Neural progenitor cell (in vitro differentiated cells): Measurements from ENCODE around the gene MRPL45. TPM values are rescaled to one million over a fixed set of nuclear protein-coding genes. Genes with fewer than 3 reads are reported as not detected.
"Not testable (repeated sequence)": the region's sequence is repeated elsewhere in the genome, so short reads cannot be mapped to it uniquely, and the experiment has no call there.

Source experiments
- DNase-seq: peaks from one replicate; pipeline ENCODE4 v3.0.0-alpha.2; 2016; ENCODE audit warnings: low spot score
- H2AFZ ChIP-seq: fragments of 200-600 bp; sonication (generic); replicated peaks from 2 replicates; pipeline ENCODE4 v1.6.1; 2016; ENCODE audit warnings: antibody characterized with exemption
- H3F3A ChIP-seq: fragments of 200-600 bp; sonication (generic); 2 replicates; pipeline ENCODE4 v1.6.1; 2016; ENCODE audit warnings: antibody characterized with exemption, low read depth
- H3K27ac ChIP-seq: fragments of 200-600 bp; sonication (generic); 2 replicates; pipeline ENCODE4 v1.5.1; 2016; ENCODE audit warnings: mild to moderate bottlenecking
- H3K27me3 ChIP-seq: fragments of 200-600 bp; sonication (generic); 2 replicates; pipeline ENCODE4 v1.6.1; 2016; ENCODE audit warnings: mild to moderate bottlenecking, moderate library complexity
- H3K36me3 ChIP-seq: fragments of 200-600 bp; sonication (generic); 2 replicates; pipeline ENCODE4 v1.5.1; 2016
- H3K4me1 ChIP-seq: fragments of 200-600 bp; sonication (generic); 2 replicates; pipeline ENCODE4 v1.6.1; 2016; ENCODE audit warnings: mixed run types
- H3K4me2 ChIP-seq: fragments of 200-600 bp; sonication (generic); 2 replicates; pipeline ENCODE4 v1.6.1; 2016
- H3K4me3 ChIP-seq: fragments of 200-600 bp; sonication (generic); 2 replicates; pipeline ENCODE4 v1.5.1; 2016
- H3K79me2 ChIP-seq: fragments of 200-600 bp; sonication (generic); 2 replicates; pipeline ENCODE4 v1.6.1; 2016; ENCODE audit warnings: low read depth
- H3K9ac ChIP-seq: fragments of 200-600 bp; sonication (generic); 2 replicates; pipeline ENCODE4 v1.6.1; 2016
- H3K9me3 ChIP-seq: fragments of 200-600 bp; sonication (generic); 2 replicates; pipeline ENCODE4 v1.5.1; 2016; ENCODE audit warnings: low read depth
- H4K20me1 ChIP-seq: fragments of 200-600 bp; sonication (generic); 2 replicates; pipeline ENCODE4 v1.6.1; 2016; ENCODE audit warnings: low read depth
- H3K27ac Mint-ChIP-seq: 3 replicates; pipeline ENCODE4 v1.8.0; 2021; ENCODE audit warnings: mixed read lengths
- H3K27me3 Mint-ChIP-seq: 2 replicates; pipeline ENCODE4 v1.8.0; 2022; ENCODE audit warnings: low read depth, mild to moderate bottlenecking, inconsistent platforms, moderate library complexity, mixed read lengths; ENCODE audit not compliant: insufficient read depth
- H3K36me3 Mint-ChIP-seq: 3 replicates; pipeline ENCODE4 v1.8.0; 2021; ENCODE audit warnings: mixed read lengths
- H3K4me1 Mint-ChIP-seq: 3 replicates; pipeline ENCODE4 v1.8.0; 2021; ENCODE audit warnings: mixed read lengths
- H3K4me3 Mint-ChIP-seq: 3 replicates; pipeline ENCODE4 v1.8.0; 2021; ENCODE audit warnings: mild to moderate bottlenecking, moderate library complexity, mixed read lengths
- H3K9me3 Mint-ChIP-seq: 3 replicates; pipeline ENCODE4 v1.8.0; 2020; ENCODE audit warnings: mixed read lengths
- total RNA-seq: library from RNA; depleted of rRNA; stranded (reverse); fragments of >200 nt; gene quantifications from 2 replicates; pipeline ENCODE4 v1.2.3, GENCODE V29; 2015; ENCODE audit warnings: low replicate concordance

MRPL45 gene
- 59.0 and 68.3 TPM in 2 replicates for total RNA-seq

- peak within 1 kb of the TSS; percentile 71 for H3K4me3 ChIP-seq
- Mint-ChIP-seq H3K27ac (peak within 1 kb of the TSS; percentile 93), H3K4me3 (peak within 1 kb of the TSS; percentile 97)
- H3K9me3 ChIP-seq, H3K79me2 ChIP-seq, H4K20me1 ChIP-seq, H3K36me3 Mint-ChIP-seq, H3K4me1 ChIP-seq, H3K36me3 ChIP-seq, H3K27ac ChIP-seq, H3K27me3 ChIP-seq, H3F3A ChIP-seq, H3K27me3 Mint-ChIP-seq, H3K4me1 Mint-ChIP-seq, H3K9me3 Mint-ChIP-seq: not testable (repeated sequence)
- H3K4me2 ChIP-seq = peak within 1 kb of the TSS; percentile 93
- peak; percentile 97 for DNase-seq
- H3K9ac ChIP-seq = peak within 1 kb of the TSS; percentile 81
- H2AFZ ChIP-seq = peak within 1 kb of the TSS; percentile 93
These were observed at the start of gene MRPL45 for GRCh38 chr17:38296834-38297517. Gene MRPL45, plus strand, starts transcription at chr17:38297168. Its CDS starts 16 bp downstream, at chr17:38297184.

- H3K27me3 Mint-ChIP-seq, H3K4me3 ChIP-seq, H3K9me3 Mint-ChIP-seq, H3K27ac Mint-ChIP-seq, H3K36me3 Mint-ChIP-seq, H3K27me3 ChIP-seq, H3K4me1 Mint-ChIP-seq, H3K36me3 ChIP-seq, DNase-seq, H3K9me3 ChIP-seq, H2AFZ ChIP-seq, H3K4me1 ChIP-seq, H3K9ac ChIP-seq, H3K4me3 Mint-ChIP-seq, H3K4me2 ChIP-seq: not testable (repeated sequence)
- H3K79me2 ChIP-seq = peaks cover 54% of the 10 kb centered on the region
- H3F3A ChIP-seq = peaks cover 25% of the 10 kb centered on the region
- H3K27ac ChIP-seq = peak overlapping the region; percentile 62
- H4K20me1 ChIP-seq = peaks cover 45% of the 10 kb centered on the region
These were observed 43.8 kb upstream of the MRPL45 start for GRCh38 chr17:38253191-38253590.

DNA sequence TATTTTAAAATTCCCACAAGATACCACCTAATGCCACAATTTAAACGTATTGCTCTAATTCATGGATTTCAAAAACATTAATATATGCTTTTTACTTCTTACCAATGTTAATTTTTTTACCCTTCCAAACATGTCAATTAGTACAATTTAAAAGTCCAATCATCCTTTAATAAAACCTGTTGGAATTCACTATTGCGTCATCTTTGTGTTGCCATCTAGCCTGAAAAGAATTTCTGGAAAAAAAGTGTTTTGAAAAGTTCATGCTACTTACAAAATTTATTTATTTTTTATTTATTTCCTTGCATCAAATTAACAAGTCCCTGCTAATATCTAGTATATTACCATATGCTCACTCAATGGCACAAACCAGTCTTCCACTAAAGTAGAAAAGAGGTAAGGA is 42.6 kb upstream of the MRPL45 start:
- not testable (repeated sequence) for H3K9ac ChIP-seq, H3K27me3 ChIP-seq, H3K36me3 ChIP-seq, H3K9me3 Mint-ChIP-seq, H3K27ac Mint-ChIP-seq, H3K27me3 Mint-ChIP-seq, H2AFZ ChIP-seq, H3K4me1 Mint-ChIP-seq, H3K9me3 ChIP-seq, H3K4me1 ChIP-seq, DNase-seq, H3K36me3 Mint-ChIP-seq
- Histone ChIP-seq H3K79me2 (peaks cover 54% of the 10 kb centered on the region), H3K4me3 (peak overlapping the region; percentile 29), H3K27ac (peak overlapping the region; percentile 94), H4K20me1 (peaks cover 45% of the 10 kb centered on the region), H3F3A (peaks cover 25% of the 10 kb centered on the region), H3K4me2 (peak overlapping the region; percentile 69)
- peak overlapping the region; percentile 48 for H3K4me3 Mint-ChIP-seq

DNA sequence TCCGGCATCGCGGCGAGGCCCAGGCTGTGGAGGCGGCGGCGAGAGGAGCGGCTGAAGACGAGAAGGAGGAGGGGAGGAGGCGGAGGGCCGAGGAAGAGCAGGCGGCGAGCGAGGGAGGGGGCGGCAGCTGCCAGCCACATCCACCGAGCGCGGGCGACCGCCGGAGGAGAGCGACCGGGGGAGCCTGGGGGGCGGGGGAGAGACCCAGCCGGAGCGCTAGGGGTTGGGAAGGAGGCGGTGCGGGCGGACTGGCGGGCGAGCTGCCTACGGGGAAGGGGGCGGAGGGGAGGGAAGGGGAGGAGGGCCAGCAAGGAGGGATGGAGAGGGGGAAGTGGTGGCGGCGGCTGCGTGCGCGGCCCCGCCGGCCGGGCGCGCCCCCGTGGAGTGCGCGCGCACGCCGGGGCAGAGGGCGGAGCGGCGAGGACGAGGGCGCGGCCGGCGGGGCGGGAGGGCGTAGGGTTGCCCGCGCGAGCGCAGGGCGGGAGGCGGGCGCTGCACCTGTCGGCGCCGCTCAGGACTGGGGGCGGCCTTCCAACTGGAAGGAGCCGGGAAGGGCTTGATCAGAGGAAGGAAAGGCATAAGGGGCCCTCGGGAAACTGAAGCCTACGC is 39.9 kb upstream of the MRPL45 start:
- not testable (repeated sequence) for H3K9me3 ChIP-seq, H3K27ac ChIP-seq, H3K27me3 Mint-ChIP-seq

GRCh38 chr17:38265974-38266506 is 30.9 kb upstream of the MRPL45 start:
- not testable (repeated sequence) for H3K27ac ChIP-seq, H3K27me3 ChIP-seq, H3K9ac ChIP-seq, H4K20me1 ChIP-seq, H3K9me3 ChIP-seq, H3K27me3 Mint-ChIP-seq, H3K79me2 ChIP-seq, H3K9me3 Mint-ChIP-seq, H2AFZ ChIP-seq, H3K27ac Mint-ChIP-seq, H3K4me3 ChIP-seq, H3K4me3 Mint-ChIP-seq, DNase-seq, H3F3A ChIP-seq, H3K4me1 ChIP-seq, H3K4me2 ChIP-seq, H3K36me3 ChIP-seq, H3K36me3 Mint-ChIP-seq, H3K4me1 Mint-ChIP-seq

More for the DNA sequence above, 39.9 kb upstream of the MRPL45 start:
- peaks cover 25% of the 10 kb centered on the region for H3F3A ChIP-seq
- not testable (repeated sequence) for H3K27me3 ChIP-seq, H3K27ac Mint-ChIP-seq, H3K4me1 ChIP-seq, H3K9ac ChIP-seq, H2AFZ ChIP-seq, H3K9me3 Mint-ChIP-seq, H3K36me3 ChIP-seq, H3K4me1 Mint-ChIP-seq, H3K36me3 Mint-ChIP-seq
- DNase-seq = peak; percentile 90
- H3K4me2 ChIP-seq = peak overlapping the region; percentile 13
- peaks cover 29% of the 10 kb centered on the region for H4K20me1 ChIP-seq
- peaks cover 32% of the 10 kb centered on the region for H3K79me2 ChIP-seq
- peak overlapping the region; percentile 64 for H3K4me3 ChIP-seq
- peak overlapping the region; percentile 59 for H3K4me3 Mint-ChIP-seq

GRCh38 chr17:38266571-38266970 is 30.4 kb upstream of the MRPL45 start:
- H3K27ac Mint-ChIP-seq, H3K27me3 ChIP-seq, H3K36me3 Mint-ChIP-seq, H3K36me3 ChIP-seq, H3K4me1 Mint-ChIP-seq, H3K4me3 ChIP-seq, H3K9me3 ChIP-seq, H3K4me1 ChIP-seq, H4K20me1 ChIP-seq, H3F3A ChIP-seq, H2AFZ ChIP-seq, H3K4me3 Mint-ChIP-seq, H3K79me2 ChIP-seq, H3K4me2 ChIP-seq, H3K9me3 Mint-ChIP-seq, H3K27ac ChIP-seq, DNase-seq, H3K27me3 Mint-ChIP-seq, H3K9ac ChIP-seq: not testable (repeated sequence)

DNA sequence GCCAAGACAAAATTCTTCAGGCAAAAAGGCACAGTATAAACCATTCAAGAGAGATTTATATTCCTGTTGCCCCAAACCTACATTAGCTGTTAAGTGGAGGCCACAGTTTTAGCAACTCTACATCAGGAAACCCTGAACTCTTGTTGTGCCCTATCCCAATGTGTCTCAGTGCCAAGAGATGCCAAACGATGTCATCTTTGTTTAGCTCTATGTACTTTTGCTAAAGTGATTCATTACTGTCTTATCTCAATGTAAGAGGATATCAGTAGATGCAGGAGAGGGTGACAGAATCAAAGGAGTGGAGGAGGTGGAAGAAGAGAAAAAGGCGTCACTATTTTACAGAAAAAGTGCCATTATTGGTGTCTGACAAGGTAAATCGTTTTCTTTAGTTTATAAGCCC is 28.8 kb upstream of the MRPL45 start:
- not testable (repeated sequence) for H3K79me2 ChIP-seq, H3F3A ChIP-seq, H3K27ac ChIP-seq, H3K27me3 ChIP-seq, H3K4me1 ChIP-seq, H3K4me1 Mint-ChIP-seq, H3K27me3 Mint-ChIP-seq, H3K4me3 Mint-ChIP-seq, H3K9ac ChIP-seq, H3K36me3 Mint-ChIP-seq, H3K36me3 ChIP-seq, H3K27ac Mint-ChIP-seq, H3K4me2 ChIP-seq, H3K9me3 ChIP-seq, H4K20me1 ChIP-seq, H3K4me3 ChIP-seq, H3K9me3 Mint-ChIP-seq, DNase-seq, H2AFZ ChIP-seq

DNA sequence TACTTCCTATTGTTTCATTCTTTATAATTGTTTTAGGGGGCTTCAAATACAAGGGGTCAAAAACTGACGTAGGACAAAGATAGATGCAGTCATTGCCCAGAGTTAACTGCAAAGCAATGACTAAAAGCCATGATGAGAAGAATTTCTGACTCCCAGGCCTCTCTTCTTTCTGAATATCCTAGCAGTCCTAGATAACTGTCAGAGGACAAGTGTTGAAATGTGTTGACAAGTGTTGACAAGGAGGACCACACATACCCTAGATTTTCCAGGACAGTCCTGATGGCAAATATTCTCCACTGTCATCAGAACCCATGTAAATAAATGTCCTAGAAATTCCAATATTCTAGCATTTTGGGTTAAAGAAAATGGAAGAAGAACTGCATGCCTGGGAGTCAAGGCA is 27.9 kb upstream of the MRPL45 start:
- not testable (repeated sequence) for H3K27me3 ChIP-seq, H3K27ac Mint-ChIP-seq, H3K9me3 Mint-ChIP-seq, H3K9ac ChIP-seq, H3K4me3 Mint-ChIP-seq, DNase-seq, H3K27me3 Mint-ChIP-seq, H3K4me2 ChIP-seq, H3F3A ChIP-seq, H3K9me3 ChIP-seq, H3K4me1 ChIP-seq, H3K27ac ChIP-seq, H3K79me2 ChIP-seq, H3K4me3 ChIP-seq, H3K4me1 Mint-ChIP-seq, H4K20me1 ChIP-seq, H3K36me3 Mint-ChIP-seq, H3K36me3 ChIP-seq, H2AFZ ChIP-seq
